GM12865 (cell line): Measurements from ENCODE around the gene PLOD1.
"Not testable (repeated sequence)": the region's sequence is repeated elsewhere in the genome, so short reads cannot be mapped to it uniquely, and the experiment has no call there.

Experiments
- DNase-seq: peaks from one replicate; pipeline ENCODE4 v3.0.0; 2010; ENCODE audit warnings: low read depth
- H3K4me3 ChIP-seq: 2 replicates; pipeline ENCODE4 v1.5.1; 2011; ENCODE audit warnings: mild to moderate bottlenecking, low read depth, low read length, control low read depth
- TF ChIP-seq, protein P1 (sequence below): IDR thresholded peaks from 2 replicates; pipeline ENCODE4 v1.5.1; 2011; ENCODE audit warnings: low read length, control low read depth, low read depth, inconsistent platforms; ENCODE audit not compliant: insufficient read depth; ENCODE audit errors: missing control alignments

Gene PLOD1

GRCh38 chr1:11891433-11892186 lies 42.9 kb upstream of the PLOD1 start:
- no peak for DNase-seq
- TF ChIP-seq, protein P1, sequence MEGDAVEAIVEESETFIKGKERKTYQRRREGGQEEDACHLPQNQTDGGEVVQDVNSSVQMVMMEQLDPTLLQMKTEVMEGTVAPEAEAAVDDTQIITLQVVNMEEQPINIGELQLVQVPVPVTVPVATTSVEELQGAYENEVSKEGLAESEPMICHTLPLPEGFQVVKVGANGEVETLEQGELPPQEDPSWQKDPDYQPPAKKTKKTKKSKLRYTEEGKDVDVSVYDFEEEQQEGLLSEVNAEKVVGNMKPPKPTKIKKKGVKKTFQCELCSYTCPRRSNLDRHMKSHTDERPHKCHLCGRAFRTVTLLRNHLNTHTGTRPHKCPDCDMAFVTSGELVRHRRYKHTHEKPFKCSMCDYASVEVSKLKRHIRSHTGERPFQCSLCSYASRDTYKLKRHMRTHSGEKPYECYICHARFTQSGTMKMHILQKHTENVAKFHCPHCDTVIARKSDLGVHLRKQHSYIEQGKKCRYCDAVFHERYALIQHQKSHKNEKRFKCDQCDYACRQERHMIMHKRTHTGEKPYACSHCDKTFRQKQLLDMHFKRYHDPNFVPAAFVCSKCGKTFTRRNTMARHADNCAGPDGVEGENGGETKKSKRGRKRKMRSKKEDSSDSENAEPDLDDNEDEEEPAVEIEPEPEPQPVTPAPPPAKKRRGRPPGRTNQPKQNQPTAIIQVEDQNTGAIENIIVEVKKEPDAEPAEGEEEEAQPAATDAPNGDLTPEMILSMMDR: no peak

DNA sequence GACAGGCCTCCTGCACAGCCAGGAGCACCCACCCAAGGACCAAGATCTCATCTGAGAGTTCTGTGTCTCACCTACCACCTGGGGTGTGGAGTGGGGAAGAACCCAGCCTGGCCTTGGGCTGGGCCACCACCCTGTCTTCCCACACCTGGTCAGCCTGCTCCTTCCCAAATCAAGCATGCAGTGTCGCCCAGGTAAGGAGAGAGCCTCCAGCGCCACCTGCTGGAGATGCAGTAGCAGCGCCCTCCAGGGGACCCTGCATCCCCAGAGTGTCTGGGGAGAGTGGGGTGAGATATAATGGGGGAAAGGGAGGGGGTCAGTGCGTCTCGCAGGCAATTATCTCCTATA lies 40.6 kb upstream of the PLOD1 start:
- TF ChIP-seq, protein P1: peak; percentile 99
- H3K4me3 ChIP-seq: no peak overlapping the region
- DNase-seq: peak; percentile 67

More at GRCh38 chr1:11891433-11892186, 42.9 kb upstream of the PLOD1 start:
- H3K4me3 ChIP-seq: no peak overlapping the region

DNA sequence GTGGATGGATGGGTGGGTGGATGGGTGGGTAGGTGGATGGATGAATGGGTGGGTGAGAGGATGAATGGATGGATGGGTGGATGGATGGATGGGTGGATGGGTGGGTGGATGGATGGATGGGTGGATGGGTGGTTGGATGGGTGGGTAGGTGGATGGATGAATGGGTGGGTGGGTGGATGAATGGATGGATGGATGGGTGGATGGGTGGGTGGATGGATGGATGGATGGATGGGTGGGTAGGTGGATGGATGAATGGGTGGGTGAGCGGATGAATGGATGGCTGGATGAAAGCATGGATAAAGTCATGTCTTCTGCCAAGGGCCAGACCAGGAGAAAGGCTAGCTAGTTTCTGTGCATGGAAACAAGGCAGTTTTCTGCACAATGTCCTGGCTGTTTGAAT lies 40.0 kb upstream of the PLOD1 start:
- not testable (repeated sequence) for DNase-seq, H3K4me3 ChIP-seq

GRCh38 chr1:11898086-11898785 lies 36.3 kb upstream of the PLOD1 start:
- TF ChIP-seq, protein P1: no peak
- no peak overlapping the region for H3K4me3 ChIP-seq
- DNase-seq: no peak

DNA sequence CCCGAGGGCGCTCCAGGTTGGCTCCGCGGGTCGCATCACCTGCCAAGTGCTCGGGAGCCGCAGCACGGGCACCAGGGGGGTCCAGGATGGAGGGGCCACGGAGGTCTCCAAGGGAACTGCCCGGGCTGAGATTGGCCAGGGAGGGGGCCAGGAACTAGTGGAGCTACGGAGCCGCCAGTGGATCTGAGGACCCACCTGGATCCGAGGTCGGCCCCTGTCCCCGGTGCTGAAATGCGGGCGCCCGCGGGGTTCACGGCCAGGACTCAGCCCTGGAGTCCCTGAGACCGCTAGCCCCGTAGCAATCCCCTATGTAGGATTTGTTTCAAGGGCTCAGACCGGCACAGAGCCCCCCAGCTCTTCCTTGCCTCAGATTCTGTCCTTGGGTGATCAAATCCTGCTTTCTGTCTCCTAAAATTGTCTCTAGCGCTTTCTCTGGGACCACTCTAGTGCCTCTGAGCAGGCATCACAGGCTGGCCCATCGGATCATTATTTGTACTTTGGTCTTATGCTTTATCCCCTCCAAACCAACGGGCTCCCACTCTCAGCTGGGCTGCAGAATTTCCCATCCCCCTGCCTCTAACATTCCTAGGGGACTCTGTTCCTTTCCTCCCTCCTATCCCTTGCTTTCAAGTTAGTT lies 35.6 kb upstream of the PLOD1 start:
- H3K4me3 ChIP-seq: no peak overlapping the region
- TF ChIP-seq, protein P1: no peak
- DNase-seq: no peak

DNA sequence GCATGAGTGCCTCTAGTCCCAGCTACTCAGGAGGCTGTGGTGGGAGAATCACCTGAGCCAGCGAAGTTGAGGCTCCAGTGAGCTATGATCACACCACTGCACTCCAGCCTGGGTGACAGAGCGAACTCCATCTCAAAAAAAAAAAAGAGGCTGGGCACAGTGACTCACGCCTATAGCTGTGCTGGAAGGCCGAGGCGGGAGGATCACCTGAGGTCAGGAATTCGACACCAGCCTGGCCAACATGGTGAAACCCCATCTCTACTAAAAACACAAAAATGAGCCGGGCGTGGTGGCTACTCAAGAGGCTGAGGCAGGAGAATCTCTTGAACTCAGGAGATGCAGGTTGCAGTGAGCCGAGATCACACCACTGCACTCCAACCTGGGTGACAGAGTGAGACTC lies 33.1 kb upstream of the PLOD1 start:
- not testable (repeated sequence) for DNase-seq, H3K4me3 ChIP-seq

- no peak overlapping the region for H3K4me3 ChIP-seq
- no peak for DNase-seq
- TF ChIP-seq, protein P1: no peak
Observed at GRCh38 chr1:11903210-11903609, 31.3 kb upstream of the PLOD1 start.

- DNase-seq, H3K4me3 ChIP-seq: not testable (repeated sequence)
Observed at GRCh38 chr1:11904156-11904555, 30.4 kb upstream of the PLOD1 start.
